NCI-H1436 treated with DMSO at 0.1 percent for 48 hours (cell line): Measurements from ENCODE around the gene NGF.
"Not testable (repeated sequence)": the region's sequence is repeated elsewhere in the genome, so short reads cannot be mapped to it uniquely, and the experiment has no call there.

Source experiments
- DNase-seq: peaks from one replicate; lab custom pipeline; 2025; lab: John Stamatoyannopoulos, UW

The NGF gene

GRCh38 chr1:115337633-115338456 lies at the start of gene NGF:
TSS of gene NGF (minus strand) at chr1:115338249. CDS start at chr1:115286795, 51,454 bp downstream.
- no peak for DNase-seq

- DNase-seq = not testable (repeated sequence)
Measured at GRCh38 chr1:115383455-115383854, 45.4 kb upstream of the NGF start.

- DNase-seq = no peak
Measured at GRCh38 chr1:115379943-115380342, 41.9 kb upstream of the NGF start.

- no peak for DNase-seq
Measured at GRCh38 chr1:115377411-115377810, 39.4 kb upstream of the NGF start.

- no peak for DNase-seq
Measured at GRCh38 chr1:115374598-115374997, 36.5 kb upstream of the NGF start.

GRCh38 chr1:115373305-115373704 lies 35.3 kb upstream of the NGF start:
- no peak for DNase-seq

GRCh38 chr1:115365738-115366137 lies 27.7 kb upstream of the NGF start:
- no peak for DNase-seq

GRCh38 chr1:115364780-115365155 lies 26.7 kb upstream of the NGF start:
- DNase-seq = no peak

GRCh38 chr1:115364046-115364779 lies 26.2 kb upstream of the NGF start:
- no peak for DNase-seq

- DNase-seq = no peak
Measured at GRCh38 chr1:115363171-115363570, 25.1 kb upstream of the NGF start.

GRCh38 chr1:115360505-115361129 lies 22.6 kb upstream of the NGF start:
- DNase-seq = not testable (repeated sequence)

GRCh38 chr1:115359787-115360452 lies 21.9 kb upstream of the NGF start:
- not testable (repeated sequence) for DNase-seq

- DNase-seq = no peak
Measured at GRCh38 chr1:115356356-115356755, 18.3 kb upstream of the NGF start.

- no peak for DNase-seq
Measured at GRCh38 chr1:115355069-115355468, 17.0 kb upstream of the NGF start.

GRCh38 chr1:115351143-115351542 lies 13.1 kb upstream of the NGF start:
- DNase-seq = no peak

GRCh38 chr1:115348636-115349035 lies 10.6 kb upstream of the NGF start:
- no peak for DNase-seq

- DNase-seq = no peak
Measured at GRCh38 chr1:115347282-115347681, 9.2 kb upstream of the NGF start.

- DNase-seq = no peak
Measured at GRCh38 chr1:115343200-115343737, 5.2 kb upstream of the NGF start.

- DNase-seq = no peak
Measured at GRCh38 chr1:115341948-115342347, 3.9 kb upstream of the NGF start.

- no peak for DNase-seq
Measured at GRCh38 chr1:115340879-115341278, 2.8 kb upstream of the NGF start.

- no peak for DNase-seq
Measured at GRCh38 chr1:115338457-115338820, 390 bp upstream of the NGF start.

- DNase-seq = no peak
Measured at GRCh38 chr1:115337276-115337632, 795 bp downstream of the NGF start.
